ENCODE results near the gene OR6C1.

- no peak for TF ChIP-seq POLR2A (IDR thresholded peaks at IDR 0.05; ENCODE audit: low read length)
- TF ChIP-seq GATA1 (IDR thresholded peaks at IDR 0.05; ENCODE audit: low read depth, low read length): no peak
Measured at GRCh38 chr12:55296469-55296868, 17.7 kb upstream of the OR6C1 start, which contains the start of gene OR6C6.

Measured in erythroblast (primary cell).